HG03060 (cell line): Measurements from ENCODE around the gene PLXNB3.

Experiments
- ATAC-seq: cut with Tn5 transposase; IDR thresholded peaks from one replicate; pipeline ENCODE4 v1.9.1; 2021; ENCODE audit warnings: low read depth, moderate number of reproducible peaks; ENCODE audit not compliant: unreplicated experiment

The PLXNB3 gene

GRCh38 chrX:153784325-153784967, 20.4 kb downstream of the PLXNB3 start:
- ATAC-seq = no peak

DNA sequence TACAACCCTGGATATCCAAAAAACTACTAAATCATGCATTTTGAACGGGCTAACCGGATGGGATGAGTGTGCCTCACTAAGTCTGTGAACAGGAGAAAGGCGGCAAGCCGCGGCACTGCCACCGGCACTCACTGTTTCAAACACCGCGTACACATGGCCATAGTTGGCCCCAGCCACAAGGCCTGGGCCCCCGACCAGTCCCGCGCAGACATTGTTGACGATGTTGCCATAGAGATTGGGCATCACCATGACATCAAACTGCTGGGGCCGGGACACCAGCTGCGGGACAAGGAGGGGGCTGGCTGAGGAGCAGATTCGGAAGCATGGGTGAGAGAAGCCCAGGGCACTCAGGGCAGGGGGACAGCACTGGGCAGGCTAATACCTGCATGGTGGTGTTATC, 22.6 kb downstream of the PLXNB3 start:
- ATAC-seq = no peak

GRCh38 chrX:153789654-153790053, 25.6 kb downstream of the PLXNB3 start:
- no peak for ATAC-seq

GRCh38 chrX:153791104-153791852, 27.2 kb downstream of the PLXNB3 start:
- no peak for ATAC-seq

DNA sequence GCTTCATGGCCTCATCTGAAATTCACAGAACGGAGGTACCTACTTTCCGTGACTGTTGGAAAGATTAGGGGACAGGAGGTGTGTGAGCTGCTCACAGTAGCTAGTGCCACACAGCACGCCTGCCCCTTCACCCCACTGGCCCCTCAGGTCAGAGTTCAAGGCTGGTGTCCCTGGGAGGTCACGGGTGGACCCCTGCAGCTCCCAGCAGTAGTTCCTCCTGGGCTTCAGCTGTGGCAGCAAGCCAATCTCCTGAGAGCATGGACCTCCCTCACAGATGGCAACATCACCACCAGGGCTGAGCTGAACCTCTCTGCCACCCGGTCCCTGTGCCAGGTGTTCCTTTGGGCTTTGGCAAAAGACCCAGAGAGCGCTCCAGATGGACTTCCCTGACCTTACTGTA, 28.3 kb downstream of the PLXNB3 start:
- ATAC-seq = no peak

GRCh38 chrX:153793291-153793690, 29.2 kb downstream of the PLXNB3 start:
- ATAC-seq = no peak

- ATAC-seq = peak; percentile 68
Observed at GRCh38 chrX:153794018-153794896, 30.2 kb downstream of the PLXNB3 start, which contains the start of the genes IDH3G and SSR4. TSS of gene IDH3G (minus strand) at chrX:153794375. CDS start at chrX:153794326, 49 bp downstream. TSS of gene SSR4 (plus strand) at chrX:153794668. CDS start at chrX:153794688, 20 bp downstream.

DNA sequence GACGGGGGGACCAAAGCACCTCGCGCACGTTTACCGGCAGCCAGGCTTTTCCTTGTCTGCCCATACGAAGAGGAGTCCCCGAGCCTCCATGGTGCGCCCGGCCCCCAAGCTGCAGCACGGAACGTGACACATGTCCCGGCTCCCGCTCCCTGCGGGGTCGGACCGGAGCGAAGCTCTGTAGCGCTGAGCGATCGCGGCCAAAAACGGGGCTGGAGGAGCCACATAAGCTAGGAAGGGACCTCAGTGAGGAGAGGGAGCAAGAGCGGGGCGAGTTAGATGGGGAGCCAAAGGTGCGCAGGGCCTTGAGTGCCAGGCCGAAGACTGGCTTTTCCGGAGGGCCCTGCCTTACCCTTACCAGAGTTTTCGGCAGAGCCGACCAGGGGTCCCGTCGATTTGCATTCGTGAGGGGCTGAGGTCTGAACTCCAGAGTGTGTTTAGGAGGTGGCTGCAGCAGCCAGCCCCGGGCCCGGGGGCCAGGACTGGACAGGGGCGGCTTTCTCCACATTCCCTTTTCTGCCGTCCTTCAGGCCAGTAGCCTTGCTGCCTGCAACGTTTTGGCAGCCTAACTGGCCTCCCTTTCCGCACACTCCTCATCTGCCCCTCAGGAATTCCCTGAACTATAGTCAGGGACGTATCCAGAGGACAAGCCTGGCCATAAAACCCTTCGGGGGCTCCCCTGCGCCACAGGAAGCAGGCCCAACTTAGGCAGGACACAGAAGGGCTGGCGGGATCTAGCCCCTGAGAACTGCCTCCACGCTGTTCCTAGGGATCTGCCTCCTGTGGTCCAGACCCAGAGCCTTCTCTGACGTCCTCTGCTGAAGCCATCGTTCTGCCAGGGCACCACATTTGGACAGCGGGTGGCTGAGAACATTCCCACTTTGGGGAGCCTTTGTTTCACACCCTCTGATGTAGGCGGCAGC, 31.1 kb downstream of the PLXNB3 start:
- no peak for ATAC-seq

DNA sequence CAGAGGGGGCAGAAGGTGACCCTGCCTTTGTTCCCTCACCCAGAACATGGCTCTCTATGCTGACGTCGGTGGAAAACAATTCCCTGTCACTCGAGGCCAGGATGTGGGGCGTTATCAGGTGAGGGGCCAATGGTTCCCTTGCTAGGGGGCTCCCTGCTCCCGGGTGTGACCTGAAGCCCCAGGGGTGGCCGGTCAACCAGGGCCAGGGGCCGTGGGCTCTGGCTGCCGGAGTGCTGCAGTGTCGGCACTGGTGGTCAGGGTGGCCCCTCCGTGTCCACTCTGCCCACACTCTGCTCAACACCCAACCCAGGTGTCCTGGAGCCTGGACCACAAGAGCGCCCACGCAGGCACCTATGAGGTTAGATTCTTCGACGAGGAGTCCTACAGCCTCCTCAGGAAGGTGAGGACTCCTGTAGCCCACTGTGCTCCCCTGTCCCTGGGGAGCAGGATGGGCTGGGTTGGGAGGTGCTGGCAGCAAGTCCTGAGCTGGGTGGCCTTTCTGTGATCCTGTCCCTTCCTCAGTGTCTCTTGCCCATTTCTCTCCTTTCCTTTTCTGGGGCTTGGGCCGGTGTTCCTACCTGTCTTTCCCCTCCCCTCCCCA, 33.5 kb downstream of the PLXNB3 start:
- no peak for ATAC-seq

GRCh38 chrX:153799326-153799725, 35.3 kb downstream of the PLXNB3 start:
- ATAC-seq = no peak

DNA sequence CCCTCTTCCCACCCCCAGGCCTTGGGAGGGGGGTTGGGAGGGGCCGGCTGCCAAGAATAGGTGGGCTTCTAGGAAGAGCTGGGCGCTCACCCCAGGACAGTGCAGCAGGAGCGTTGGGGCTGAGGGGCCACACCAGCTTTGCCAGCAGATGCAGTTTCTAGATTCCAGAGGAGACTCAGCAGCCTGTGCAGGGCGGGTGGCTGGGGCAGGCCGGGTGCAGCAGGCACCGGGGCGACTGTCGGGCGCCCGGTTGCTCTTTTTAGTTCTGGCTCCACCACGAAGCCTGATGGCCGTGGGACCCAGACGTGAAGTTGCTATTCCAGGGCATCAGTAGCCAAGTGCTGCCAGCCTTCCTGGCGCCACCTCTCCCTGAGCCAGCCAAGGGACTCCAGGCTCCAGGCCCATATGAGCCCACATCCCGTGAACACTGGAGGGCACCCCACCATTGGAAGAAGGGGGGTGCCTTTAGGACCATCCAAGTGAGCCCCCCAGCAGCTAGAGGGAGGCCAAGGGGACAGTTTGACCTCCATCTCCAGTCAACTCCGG, 36.2 kb downstream of the PLXNB3 start:
- no peak for ATAC-seq

GRCh38 chrX:153800746-153801145, 36.7 kb downstream of the PLXNB3 start:
- no peak for ATAC-seq

GRCh38 chrX:153801669-153802068, 37.6 kb downstream of the PLXNB3 start:
- ATAC-seq = no peak

GRCh38 chrX:153802513-153803045, 38.5 kb downstream of the PLXNB3 start:
- ATAC-seq = no peak

DNA sequence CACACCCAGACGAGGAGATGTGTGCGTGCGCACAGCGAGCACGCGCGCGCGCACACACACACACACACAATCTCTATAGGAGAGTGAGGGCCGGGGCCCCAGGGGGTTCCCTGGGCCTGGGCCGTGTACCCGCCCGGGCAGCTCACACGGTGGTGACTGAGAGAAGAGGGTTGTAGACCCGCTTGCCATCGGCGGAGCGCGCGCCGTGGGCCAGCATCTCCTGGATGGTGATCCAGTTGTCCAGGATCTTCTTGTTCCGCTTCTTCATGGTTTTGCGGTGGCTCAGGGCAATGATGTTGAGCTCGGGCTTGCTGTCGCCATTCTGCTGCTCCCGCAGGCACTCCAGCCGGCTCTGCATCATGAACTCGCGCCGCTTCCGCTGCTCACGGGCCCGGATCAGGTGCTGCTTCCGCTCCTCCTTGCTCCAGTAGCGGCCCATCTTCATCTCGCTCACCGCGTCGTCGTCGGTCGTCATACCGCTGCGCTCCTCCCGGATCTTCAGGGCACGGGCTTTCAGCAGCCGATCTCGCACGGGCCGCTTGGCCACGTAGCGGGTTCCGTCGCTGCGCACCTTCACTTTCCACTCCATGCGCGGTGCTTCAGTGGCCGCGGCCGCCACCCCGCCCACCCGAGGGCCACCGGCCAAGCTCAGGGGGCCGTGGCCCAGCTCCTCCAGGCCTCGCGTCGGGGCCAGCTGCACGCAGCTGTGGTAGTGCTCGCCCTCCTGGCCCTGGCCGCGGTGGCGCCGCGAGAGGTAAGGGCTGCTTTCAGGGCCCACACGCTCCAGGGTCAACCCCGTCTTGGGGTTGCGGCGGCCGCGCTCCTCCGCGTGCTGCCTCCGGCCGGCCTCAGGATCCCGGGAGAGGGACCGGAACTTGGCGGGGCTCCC, 39.4 kb downstream of the PLXNB3 start:
- ATAC-seq = no peak

DNA sequence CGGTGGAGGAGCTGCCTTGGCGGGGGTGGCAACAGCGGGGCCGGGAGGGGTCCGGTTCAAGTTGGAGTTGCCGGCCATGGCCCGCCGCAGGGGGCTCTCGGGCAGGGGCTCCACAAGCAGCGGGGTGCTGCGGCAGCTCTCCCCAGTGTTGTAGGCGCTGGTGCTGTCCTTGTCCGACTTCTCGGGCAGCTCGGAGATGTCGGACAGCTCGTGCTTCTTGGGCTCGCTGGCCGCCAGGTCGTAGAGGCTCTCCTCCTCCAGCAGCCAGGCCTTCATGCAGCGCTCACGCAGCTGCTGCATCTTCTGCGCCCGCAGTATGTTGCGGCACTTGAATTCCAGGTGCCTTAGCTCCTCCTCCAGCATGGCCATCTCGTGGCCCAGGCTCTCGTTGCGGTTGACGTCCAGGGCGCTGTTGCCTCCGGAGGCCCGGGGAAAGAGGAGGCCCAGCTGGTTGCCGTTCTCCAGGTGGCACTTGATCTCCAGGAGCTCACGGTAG, 40.1 kb downstream of the PLXNB3 start:
- no peak for ATAC-seq

DNA sequence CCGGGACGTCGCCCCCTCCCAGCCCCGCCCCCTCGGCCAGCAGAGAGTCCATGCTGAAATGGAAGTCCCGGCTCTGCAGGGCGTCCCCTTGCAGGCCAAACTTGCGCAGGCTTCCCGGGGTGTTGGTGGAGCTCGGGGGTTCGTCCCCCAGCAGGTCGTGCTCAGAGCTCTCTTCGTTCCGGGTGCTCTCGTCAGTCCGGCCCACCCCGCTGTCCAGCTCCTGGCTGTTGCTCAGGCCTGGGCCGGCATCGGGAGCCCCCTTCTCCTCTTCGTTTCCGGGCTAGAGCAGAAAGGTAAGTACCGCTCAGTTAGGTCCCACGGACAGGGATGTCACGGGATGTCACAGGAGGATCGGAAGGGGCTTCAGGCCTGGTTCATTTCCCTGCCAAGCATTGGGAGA, 40.6 kb downstream of the PLXNB3 start:
- ATAC-seq = no peak

DNA sequence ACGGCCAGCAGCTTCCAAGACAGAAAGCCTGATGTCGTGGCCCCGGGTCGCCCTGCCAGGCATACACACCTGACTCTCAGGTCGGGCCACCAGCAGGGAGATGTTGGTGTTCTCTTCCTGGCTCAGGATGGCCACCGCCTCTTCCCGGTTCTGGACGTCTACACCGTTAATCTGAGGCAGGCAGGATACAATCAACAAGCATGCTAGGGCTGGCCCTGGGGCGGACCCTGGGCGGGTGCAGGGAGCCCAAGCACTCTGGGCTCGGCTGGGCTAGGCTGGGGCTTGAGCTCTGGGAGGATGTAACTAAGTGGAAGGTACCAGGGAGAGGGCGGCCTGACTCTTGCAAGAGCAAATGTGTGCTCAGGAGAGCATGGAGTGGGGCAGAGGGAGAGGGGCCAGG, 41.4 kb downstream of the PLXNB3 start:
- no peak for ATAC-seq
